HepG2 (cell line): ENCODE data around the gene MXD3. TPM values are rescaled to one million over a fixed set of nuclear protein-coding genes. Genes with fewer than 3 reads are reported as not detected.

Experiments used
- GLI4 ChIP-seq: sonication (generic); formaldehyde crosslinking; IDR thresholded peaks from 2 replicates; pipeline ENCODE4 v1.5.1; 2020; ENCODE audit warnings: missing genetic modification reagents, mild to moderate bottlenecking, moderate library complexity, borderline replicate concordance
- JUNB ChIP-seq: sonication (generic); formaldehyde crosslinking; IDR thresholded peaks from 2 replicates; pipeline ENCODE4 v1.8.0; 2022; ENCODE audit warnings: missing genetic modification reagents, mild to moderate bottlenecking, borderline replicate concordance
- PHF20 ChIP-seq: sonication (generic); formaldehyde crosslinking; IDR thresholded peaks from 2 replicates; pipeline ENCODE4 v1.5.0; 2020; ENCODE audit warnings: mild to moderate bottlenecking, missing genetic modification reagents
- PTBP1 ChIP-seq: fragments of 200-400 bp; formaldehyde crosslinking; IDR thresholded peaks from 2 replicates; pipeline ENCODE4 v1.6.1; 2018; ENCODE audit warnings: low read length, low read depth; ENCODE audit not compliant: poor library complexity, severe bottlenecking
- SOX6 ChIP-seq, 2 experiments: fragments of 450-650 bp in 1 of 2; sonication (generic) in 1 of 2; formaldehyde crosslinking in 1 of 2; IDR thresholded peaks; 2 replicates each; pipeline versions ENCODE4 v1.4.0 to v1.6.1; 2017 to 2020; ENCODE audit warnings: antibody characterized with exemption in 1 of 2, mild to moderate bottlenecking in 1 of 2, missing genetic modification reagents in 1 of 2
- TOPORS ChIP-seq: sonication (generic); formaldehyde crosslinking; IDR thresholded peaks from 2 replicates; pipeline ENCODE4 v1.8.0; 2023; ENCODE audit warnings: mild to moderate bottlenecking, missing genetic modification reagents
- ZNF550 ChIP-seq: sonication (generic); formaldehyde crosslinking; IDR thresholded peaks from 2 replicates; pipeline ENCODE4 v1.4.0; 2020; ENCODE audit warnings: mild to moderate bottlenecking, missing genetic modification reagents, borderline replicate concordance
- ZNF773 ChIP-seq: sonication (generic); formaldehyde crosslinking; IDR thresholded peaks from 2 replicates; pipeline ENCODE4 v1.4.0; 2020; ENCODE audit warnings: missing genetic modification reagents, borderline replicate concordance
- ZNF775 ChIP-seq: sonication (generic); formaldehyde crosslinking; IDR thresholded peaks from 2 replicates; pipeline ENCODE4 v1.4.0; 2020; ENCODE audit warnings: missing genetic modification reagents, mild to moderate bottlenecking, moderate library complexity, borderline replicate concordance
- ZNF777 ChIP-seq: sonication (generic); formaldehyde crosslinking; IDR thresholded peaks from 2 replicates; pipeline ENCODE4 v1.4.0; 2020; ENCODE audit warnings: missing genetic modification reagents
- polyA plus RNA-seq, 8 experiments: library from polyadenylated mRNA; depleted of rRNA in 3 of 8; stranded (reverse) in 7 of 8; unstranded in 1 of 8; fragments of >200 nt; fragmentation: Illumina TruSeq in 4 of 8; extraction: Trizol in 4 of 8; gene quantifications; 2 replicates each; pipeline versions ENCODE4 v1.2.1 to v1.2.3, GENCODE V29; 2011 to 2016; ENCODE audit warnings: low read depth in 4 of 8, missing spikeins in 1 of 8, mixed read lengths in 1 of 8; ENCODE audit not compliant: insufficient read depth in 1 of 8
- total RNA-seq, 5 experiments: library from RNA; depleted of rRNA; stranded (reverse); fragments of >200 nt; fragmentation: Illumina TruSeq; extraction: Trizol; gene quantifications; 2 replicates each; pipeline ENCODE4 v1.2.3, GENCODE V29; 2016; ENCODE audit warnings: low read depth in 1 of 5
- TF ChIP-seq, protein P1 (sequence below): sonication (generic); formaldehyde crosslinking; IDR thresholded peaks from 2 replicates; pipeline ENCODE4; 2020; ENCODE audit warnings: missing genetic modification reagents, mild to moderate bottlenecking, borderline replicate concordance
- TF ChIP-seq, protein P2 (sequence below): sonication (generic); formaldehyde crosslinking; IDR thresholded peaks from 2 replicates; pipeline ENCODE4 v1.5.0; 2020; ENCODE audit warnings: mild to moderate bottlenecking, missing genetic modification reagents, moderate library complexity
- TF ChIP-seq, protein P3 (sequence below): sonication (generic); formaldehyde crosslinking; IDR thresholded peaks from 2 replicates; pipeline ENCODE4 v1.5.0; 2020; ENCODE audit warnings: missing genetic modification reagents
- TF ChIP-seq, protein P4 (sequence below): sonication (generic); formaldehyde crosslinking; conservative IDR thresholded peaks from 2 replicates; pipeline ENCODE4 v1.8.0; 2022; ENCODE audit warnings: low read depth, missing genetic modification reagents

MXD3 gene
- total and polyA plus RNA-seq, 2 of the 13 experiments (the other 11 are each of a cell fraction or from before 2014, with no cell fraction given) = 10.5 to 12.8 TPM

DNA sequence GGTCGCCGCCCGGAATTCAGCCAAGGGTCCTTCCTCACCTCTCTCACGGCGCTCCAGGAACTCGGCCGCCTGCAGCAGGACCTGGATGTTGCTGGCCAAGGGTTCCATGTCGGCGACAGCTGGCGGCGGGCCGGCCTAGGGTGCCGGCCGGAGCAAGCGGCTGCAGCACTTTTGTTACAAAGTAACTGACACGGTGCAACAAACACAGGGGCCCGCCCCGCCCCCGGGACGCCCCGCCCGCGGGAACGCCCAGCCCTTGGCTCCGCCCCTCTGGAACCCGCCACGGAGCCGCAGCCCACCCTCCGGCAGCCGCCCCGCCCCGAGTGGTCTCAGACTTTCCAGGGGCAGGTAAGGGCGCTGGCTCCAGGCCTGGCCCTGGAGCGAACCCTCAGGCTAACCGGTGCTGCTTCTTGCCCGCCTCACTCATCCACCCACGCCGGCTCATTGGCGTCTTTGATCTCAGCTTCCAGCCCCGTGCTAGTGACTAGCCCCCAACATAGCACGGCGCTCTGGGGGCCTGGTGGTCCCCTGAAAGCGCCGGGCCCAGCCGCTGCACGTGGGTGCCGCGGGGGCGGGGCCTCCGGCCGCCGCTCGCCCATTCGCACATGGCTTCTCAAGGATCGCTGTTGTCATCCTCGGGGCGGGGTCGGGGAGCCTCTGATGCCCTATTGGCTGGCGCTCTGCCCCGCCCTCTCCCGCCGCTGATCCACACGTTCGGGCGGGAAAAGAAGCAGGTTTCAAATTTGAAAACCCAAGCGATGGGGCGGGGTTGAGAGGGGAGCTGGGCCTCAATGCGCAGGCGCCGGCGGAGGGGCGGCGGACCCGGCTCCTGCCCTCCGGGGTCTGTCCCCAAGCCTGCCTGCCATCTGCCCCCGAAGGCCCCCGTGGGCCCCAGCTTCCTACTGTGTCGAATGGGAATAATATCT, at the start of gene MXD3 (continued):
- TF ChIP-seq, protein P1, sequence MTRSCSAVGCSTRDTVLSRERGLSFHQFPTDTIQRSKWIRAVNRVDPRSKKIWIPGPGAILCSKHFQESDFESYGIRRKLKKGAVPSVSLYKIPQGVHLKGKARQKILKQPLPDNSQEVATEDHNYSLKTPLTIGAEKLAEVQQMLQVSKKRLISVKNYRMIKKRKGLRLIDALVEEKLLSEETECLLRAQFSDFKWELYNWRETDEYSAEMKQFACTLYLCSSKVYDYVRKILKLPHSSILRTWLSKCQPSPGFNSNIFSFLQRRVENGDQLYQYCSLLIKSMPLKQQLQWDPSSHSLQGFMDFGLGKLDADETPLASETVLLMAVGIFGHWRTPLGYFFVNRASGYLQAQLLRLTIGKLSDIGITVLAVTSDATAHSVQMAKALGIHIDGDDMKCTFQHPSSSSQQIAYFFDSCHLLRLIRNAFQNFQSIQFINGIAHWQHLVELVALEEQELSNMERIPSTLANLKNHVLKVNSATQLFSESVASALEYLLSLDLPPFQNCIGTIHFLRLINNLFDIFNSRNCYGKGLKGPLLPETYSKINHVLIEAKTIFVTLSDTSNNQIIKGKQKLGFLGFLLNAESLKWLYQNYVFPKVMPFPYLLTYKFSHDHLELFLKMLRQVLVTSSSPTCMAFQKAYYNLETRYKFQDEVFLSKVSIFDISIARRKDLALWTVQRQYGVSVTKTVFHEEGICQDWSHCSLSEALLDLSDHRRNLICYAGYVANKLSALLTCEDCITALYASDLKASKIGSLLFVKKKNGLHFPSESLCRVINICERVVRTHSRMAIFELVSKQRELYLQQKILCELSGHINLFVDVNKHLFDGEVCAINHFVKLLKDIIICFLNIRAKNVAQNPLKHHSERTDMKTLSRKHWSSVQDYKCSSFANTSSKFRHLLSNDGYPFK (CRISPR knock-in tag) = no peak
- TF ChIP-seq PHF20 (CRISPR knock-in tag) = 0 out of 2 replicates have a peak, but pooled peaks have one; percentile 21
- TF ChIP-seq, protein P2, sequence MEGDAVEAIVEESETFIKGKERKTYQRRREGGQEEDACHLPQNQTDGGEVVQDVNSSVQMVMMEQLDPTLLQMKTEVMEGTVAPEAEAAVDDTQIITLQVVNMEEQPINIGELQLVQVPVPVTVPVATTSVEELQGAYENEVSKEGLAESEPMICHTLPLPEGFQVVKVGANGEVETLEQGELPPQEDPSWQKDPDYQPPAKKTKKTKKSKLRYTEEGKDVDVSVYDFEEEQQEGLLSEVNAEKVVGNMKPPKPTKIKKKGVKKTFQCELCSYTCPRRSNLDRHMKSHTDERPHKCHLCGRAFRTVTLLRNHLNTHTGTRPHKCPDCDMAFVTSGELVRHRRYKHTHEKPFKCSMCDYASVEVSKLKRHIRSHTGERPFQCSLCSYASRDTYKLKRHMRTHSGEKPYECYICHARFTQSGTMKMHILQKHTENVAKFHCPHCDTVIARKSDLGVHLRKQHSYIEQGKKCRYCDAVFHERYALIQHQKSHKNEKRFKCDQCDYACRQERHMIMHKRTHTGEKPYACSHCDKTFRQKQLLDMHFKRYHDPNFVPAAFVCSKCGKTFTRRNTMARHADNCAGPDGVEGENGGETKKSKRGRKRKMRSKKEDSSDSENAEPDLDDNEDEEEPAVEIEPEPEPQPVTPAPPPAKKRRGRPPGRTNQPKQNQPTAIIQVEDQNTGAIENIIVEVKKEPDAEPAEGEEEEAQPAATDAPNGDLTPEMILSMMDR (CRISPR knock-in tag) = no peak
- TF ChIP-seq PTBP1 = no peak
- TF ChIP-seq GLI4 (CRISPR knock-in tag) = no peak
- TF ChIP-seq ZNF550 (CRISPR knock-in tag) = no peak
- TF ChIP-seq, protein P3, sequence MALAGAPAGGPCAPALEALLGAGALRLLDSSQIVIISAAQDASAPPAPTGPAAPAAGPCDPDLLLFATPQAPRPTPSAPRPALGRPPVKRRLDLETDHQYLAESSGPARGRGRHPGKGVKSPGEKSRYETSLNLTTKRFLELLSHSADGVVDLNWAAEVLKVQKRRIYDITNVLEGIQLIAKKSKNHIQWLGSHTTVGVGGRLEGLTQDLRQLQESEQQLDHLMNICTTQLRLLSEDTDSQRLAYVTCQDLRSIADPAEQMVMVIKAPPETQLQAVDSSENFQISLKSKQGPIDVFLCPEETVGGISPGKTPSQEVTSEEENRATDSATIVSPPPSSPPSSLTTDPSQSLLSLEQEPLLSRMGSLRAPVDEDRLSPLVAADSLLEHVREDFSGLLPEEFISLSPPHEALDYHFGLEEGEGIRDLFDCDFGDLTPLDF (CRISPR knock-in tag) = peak; percentile 100
- no peak for TF ChIP-seq TOPORS (CRISPR knock-in tag)
- peak; percentile 40; the same call in 1 of the 2 replicates for TF ChIP-seq ZNF773 (CRISPR knock-in tag)
- no peak for TF ChIP-seq SOX6 (IDR thresholded peaks at IDR 0.05)
- TF ChIP-seq SOX6 (CRISPR knock-in tag; IDR thresholded peaks at IDR 0.05) = peak; percentile 34
- TF ChIP-seq JUNB (CRISPR knock-in tag) = no peak
- 0 out of 2 replicates have a peak, but pooled peaks have one; percentile 17 for TF ChIP-seq ZNF775 (CRISPR knock-in tag)
- TF ChIP-seq ZNF777 (CRISPR knock-in tag) = 0 out of 2 replicates have a peak, but pooled peaks have one; percentile 43
- TF ChIP-seq, protein P4, sequence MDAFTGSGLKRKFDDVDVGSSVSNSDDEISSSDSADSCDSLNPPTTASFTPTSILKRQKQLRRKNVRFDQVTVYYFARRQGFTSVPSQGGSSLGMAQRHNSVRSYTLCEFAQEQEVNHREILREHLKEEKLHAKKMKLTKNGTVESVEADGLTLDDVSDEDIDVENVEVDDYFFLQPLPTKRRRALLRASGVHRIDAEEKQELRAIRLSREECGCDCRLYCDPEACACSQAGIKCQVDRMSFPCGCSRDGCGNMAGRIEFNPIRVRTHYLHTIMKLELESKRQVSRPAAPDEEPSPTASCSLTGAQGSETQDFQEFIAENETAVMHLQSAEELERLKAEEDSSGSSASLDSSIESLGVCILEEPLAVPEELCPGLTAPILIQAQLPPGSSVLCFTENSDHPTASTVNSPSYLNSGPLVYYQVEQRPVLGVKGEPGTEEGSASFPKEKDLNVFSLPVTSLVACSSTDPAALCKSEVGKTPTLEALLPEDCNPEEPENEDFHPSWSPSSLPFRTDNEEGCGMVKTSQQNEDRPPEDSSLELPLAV (CRISPR knock-in tag) = peak; percentile 69; the same call in 1 of the 2 replicates
